A549 (cell line): Measurements from ENCODE around the gene PPP1R1B. TPM values are rescaled to one million over a fixed set of nuclear protein-coding genes. Genes with fewer than 3 reads are reported as not detected.

Experiments used
- ATAC-seq, 2 experiments: fragments of 200-7000 bp in 1 of 2; fragments of >200 bp in 1 of 2; cut with Nextera tagmentation in 1 of 2; cut with Tn5 transposase in 1 of 2; 3 replicates each; pipeline versions ENCODE4 v1.8.0 to v1.9.1; 2018 to 2020; ENCODE audit warnings: mild to moderate bottlenecking in 1 of 2, moderate library complexity in 1 of 2
- CTCF ChIA-PET: fragments of 300-600 bp; sonication (Branson Sonifier 250); formaldehyde crosslinking; extraction: SDS; loops from one replicate; lab custom pipeline; 2021; ENCODE audit warnings: antibody characterized with exemption, inconsistent platforms; lab: Yijun Ruan, JAX
- POLR2A ChIA-PET: fragments of 350-600 bp; formaldehyde crosslinking; extraction: SDS; loops from one replicate; lab custom pipeline; 2021; ENCODE audit warnings: antibody characterized with exemption, inconsistent platforms; lab: Yijun Ruan, JAX
- DNase-seq, 2 experiments: peaks; one replicate each; pipeline versions ENCODE4 v3.0.0 to v3.0.0-alpha.2; 2011 to 2016; ENCODE audit warnings: low read depth in 1 of 2, low spot score in 1 of 2
- FAIRE-seq: peaks from 2 replicates; lab custom pipeline; 2011; peaks lifted over from hg19 to GRCh38; lab: Jason Lieb, UNC
- H3K27ac ChIP-seq, 2 experiments: fragments of >200 bp; sonication (Bioruptor Twin); formaldehyde crosslinking; 3 replicates each; pipeline ENCODE4 v1.5.1; 2016 to 2017
- H3K4me1 ChIP-seq: fragments of >200 bp; sonication (Bioruptor Twin); formaldehyde crosslinking; 3 replicates; pipeline ENCODE4 v1.6.1; 2016
- H3K4me2 ChIP-seq: fragments of >200 bp; sonication (Bioruptor Twin); formaldehyde crosslinking; 3 replicates; pipeline ENCODE4 v1.6.1; 2016
- H3K4me3 ChIP-seq: fragments of >200 bp; sonication (Bioruptor Twin); formaldehyde crosslinking; 3 replicates; pipeline ENCODE4 v1.5.1; 2016
- H3K9me3 ChIP-seq: fragments of >200 bp; sonication (Bioruptor Twin); formaldehyde crosslinking; 3 replicates; pipeline ENCODE4 v1.6.1; 2016
- CBX2 ChIP-seq: fragments of 200-600 bp; sonication (generic); IDR thresholded peaks from 2 replicates; pipeline ENCODE4 v1.6.1; 2016; ENCODE audit warnings: low read depth, mild to moderate bottlenecking, borderline replicate concordance
- CBX8 ChIP-seq: fragments of 200-600 bp; sonication (generic); IDR thresholded peaks from 2 replicates; pipeline ENCODE4 v1.6.1; 2016
- CTCF ChIP-seq: fragments of >200 bp; sonication (Bioruptor Twin); formaldehyde crosslinking; IDR thresholded peaks from 3 replicates; pipeline ENCODE4 v1.5.1; 2016
- FOSB ChIP-seq: fragments of 250-450 bp; sonication (Bioruptor Pico); IDR thresholded peaks from 2 replicates; pipeline ENCODE4 v1.5.0; 2020; ENCODE audit warnings: mild to moderate bottlenecking, moderate library complexity
- FOXS1 ChIP-seq: fragments of 250-450 bp; sonication (Bioruptor Pico); IDR thresholded peaks from 2 replicates; pipeline ENCODE4 v1.5.0; 2020; ENCODE audit warnings: mild to moderate bottlenecking, moderate library complexity
- GATA3 ChIP-seq: IDR thresholded peaks from 2 replicates; pipeline ENCODE4 v1.6.1; 2012; ENCODE audit warnings: borderline replicate concordance
- HEYL ChIP-seq: fragments of 250-450 bp; sonication (Bioruptor Pico); IDR thresholded peaks from 2 replicates; pipeline ENCODE4 v1.8.0; 2021; ENCODE audit warnings: mild to moderate bottlenecking, moderate library complexity
- HOXB5 ChIP-seq: fragments of 250-450 bp; sonication (Bioruptor Pico); IDR thresholded peaks from 2 replicates; pipeline ENCODE4 v1.5.0; 2020; ENCODE audit warnings: mild to moderate bottlenecking, moderate library complexity
- MAFK ChIP-seq: fragments of 450-650 bp; IDR thresholded peaks from 2 replicates; pipeline ENCODE4 v1.6.1; 2014; ENCODE audit not compliant: partially characterized antibody
- MAX ChIP-seq: IDR thresholded peaks from 2 replicates; pipeline ENCODE4 v1.6.1; 2012
- MAZ ChIP-seq: fragments of 150-350 bp; IDR thresholded peaks from 2 replicates; pipeline ENCODE4 v1.6.1; 2014; ENCODE audit warnings: antibody characterized with exemption, low read depth, low read length, borderline replicate concordance
- NFE2L2 ChIP-seq: fragments of 150-350 bp; conservative IDR thresholded peaks from 2 replicates; pipeline ENCODE4 v1.6.1; 2014; ENCODE audit warnings: low read length
- POLR2A ChIP-seq: IDR thresholded peaks from 2 replicates; pipeline ENCODE4 v1.6.1; 2012; ENCODE audit warnings: mild to moderate bottlenecking, low read length
- RNF2 ChIP-seq: fragments of 200-600 bp; sonication (generic); IDR thresholded peaks from 2 replicates; pipeline ENCODE4 v1.6.1; 2016; ENCODE audit warnings: low read depth, mild to moderate bottlenecking, antibody characterized with exemption, moderate library complexity, borderline replicate concordance
- SMC3 ChIP-seq: fragments of >200 bp; sonication (Bioruptor Twin); formaldehyde crosslinking; IDR thresholded peaks from 3 replicates; pipeline ENCODE4 v1.6.1; 2018; ENCODE audit warnings: inconsistent platforms
- SREBF2 ChIP-seq: fragments of 450-650 bp; IDR thresholded peaks from 2 replicates; pipeline ENCODE4 v1.6.1; 2014; ENCODE audit warnings: mild to moderate bottlenecking, moderate library complexity
- TFCP2L1 ChIP-seq: fragments of 250-450 bp; sonication (Bioruptor Pico); IDR thresholded peaks from 2 replicates; pipeline ENCODE4 v1.5.0; 2021; ENCODE audit warnings: mild to moderate bottlenecking
- ZNF302 ChIP-seq: fragments of 250-450 bp; sonication (Bioruptor Pico); IDR thresholded peaks from 2 replicates; pipeline ENCODE4 v1.9.0; 2021; ENCODE audit warnings: inconsistent platforms, mild to moderate bottlenecking, moderate library complexity
- ZSCAN20 ChIP-seq: fragments of 250-450 bp; sonication (Bioruptor Pico); IDR thresholded peaks from 2 replicates; pipeline ENCODE4 v1.8.0; 2022; ENCODE audit warnings: mild to moderate bottlenecking, moderate library complexity
- whole genome bisulfite sequencing: methylation state at CpG from one replicate; pipeline ENCODE4 v1.1.6; 2017; ENCODE audit errors: missing lambda C conversion rate; 5-methylcytosine and 5-hydroxymethylcytosine counted together
- polyA plus RNA-seq, 4 experiments: library from polyadenylated mRNA; depleted of rRNA in 3 of 4; stranded (reverse); fragments of >200 nt; fragmentation: RNase III in 1 of 4; extraction: RNeasy Plus Mini Kit Qiagen cat#74134 plus additional on column Dnase treatment in 1 of 4; gene quantifications; 2 replicates in 3 of 4; 3 replicates in 1 of 4; pipeline ENCODE4 v1.2.3, GENCODE V29; 2011 to 2017
- TF ChIP-seq, protein P1 (sequence below): fragments of 250-450 bp; sonication (Bioruptor Pico); IDR thresholded peaks from 2 replicates; pipeline ENCODE4 v1.5.0; 2020; ENCODE audit warnings: low read depth, mild to moderate bottlenecking, moderate library complexity

Gene PPP1R1B
- polyA plus RNA-seq, 2 of the 4 experiments (the other 2 are of a cell fraction), result 0.10 TPM; not detected in 1

- FAIRE-seq (no peak), ATAC-seq (no peak), DNase-seq (no peak)
- H3K4me1 ChIP-seq, result peaks cover 13% of the 10 kb centered on the region
- ChIA-PET POLR2A (no interaction called here), CTCF (interaction anchor here (0.5 to 58.8 kb wide), 6 partner anchors 8 to 424 kb away, joined by 3 to 1581 read pairs (median 3); partner anchors contain the start of genes PPP1R1B and STARD3)
- peak overlapping the region; percentile 51 for H3K4me2 ChIP-seq
- WGBS, result 11% methylated on average over 12 of the region's 17 CpGs
- no peaks in the 10 kb centered on the region for H3K9me3 ChIP-seq
- no peak overlapping the region for H3K27ac ChIP-seq
- peak overlapping the region; percentile 15; the same call in 2 of the 3 replicates for H3K4me3 ChIP-seq
- TF ChIP-seq CBX8, result peak; percentile 6; the same call in 1 of the 2 replicates
- TF ChIP-seq MAZ, result no peak
Observed at GRCh38 chr17:39598630-39599003, 28.1 kb upstream of the PPP1R1B start.

DNA sequence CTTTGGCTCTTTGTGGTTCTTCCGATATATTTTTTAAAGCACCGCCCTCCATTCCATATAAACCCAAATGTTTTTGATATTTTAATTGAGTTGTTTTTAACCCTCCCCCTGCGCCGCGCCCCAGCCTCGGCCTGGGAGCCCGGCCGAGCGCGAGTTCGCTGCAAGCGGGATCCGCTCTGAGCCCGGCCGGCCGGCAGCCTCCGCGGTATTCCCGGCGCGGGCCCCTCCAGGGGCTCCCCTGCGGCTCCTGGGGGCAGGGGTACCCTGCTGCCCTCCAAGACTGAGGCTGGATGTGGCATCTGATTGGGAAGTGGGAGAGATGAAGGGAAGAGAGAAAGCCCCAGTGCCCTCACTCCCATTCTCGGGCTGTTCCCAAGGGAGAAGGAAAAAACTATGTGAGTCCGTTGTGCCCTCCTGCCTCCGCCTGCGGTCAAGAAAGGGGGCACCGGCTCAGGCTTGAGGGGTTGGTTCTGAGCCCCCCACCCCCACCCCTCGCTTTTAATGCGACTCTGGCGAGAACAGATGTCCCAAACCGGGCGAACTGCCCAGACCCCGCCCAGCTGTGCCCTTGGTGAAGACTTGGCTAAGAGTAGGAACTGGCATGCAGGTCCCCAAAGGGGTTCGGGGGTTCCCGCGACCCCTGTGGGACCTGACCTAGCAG, 27.6 kb upstream of the PPP1R1B start:
- DNase-seq, result no peak
- Histone ChIP-seq H3K4me1 (peaks cover 13% of the 10 kb centered on the region), H3K4me3 (peak overlapping the region; percentile 15; the same call in 2 of the 3 replicates), H3K27ac (no peak overlapping the region), H3K4me2 (peak overlapping the region; percentile 51), H3K9me3 (no peaks in the 10 kb centered on the region)
- ATAC-seq, result peak in 1 of 2 experiments; percentile 7; a peak in 1 of 6 replicates
- WGBS, result 8% methylated on average over 30 of the region's 36 CpGs
- no peak for FAIRE-seq
- POLR2A ChIA-PET, result interaction anchor here (0.5 kb wide), 1 partner anchor 229 kb away, joined by 3 read pairs; no protein-coding TSS in a partner anchor
- CTCF ChIA-PET, result interaction anchor here (0.9 to 58.8 kb wide), 5 partner anchors 8 to 424 kb away, joined by 3 to 1581 read pairs (median 3); partner anchors contain the start of genes PPP1R1B and STARD3
- no peak for TF ChIP-seq CTCF
- TF ChIP-seq, protein P1, sequence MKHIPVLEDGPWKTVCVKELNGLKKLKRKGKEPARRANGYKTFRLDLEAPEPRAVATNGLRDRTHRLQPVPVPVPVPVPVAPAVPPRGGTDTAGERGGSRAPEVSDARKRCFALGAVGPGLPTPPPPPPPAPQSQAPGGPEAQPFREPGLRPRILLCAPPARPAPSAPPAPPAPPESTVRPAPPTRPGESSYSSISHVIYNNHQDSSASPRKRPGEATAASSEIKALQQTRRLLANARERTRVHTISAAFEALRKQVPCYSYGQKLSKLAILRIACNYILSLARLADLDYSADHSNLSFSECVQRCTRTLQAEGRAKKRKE (CRISPR knock-in tag), result no peak
- TF ChIP-seq HOXB5 (CRISPR knock-in tag), result no peak
- TF ChIP-seq CBX8, result peak; percentile 8; the same call in 1 of the 2 replicates
- TF ChIP-seq POLR2A, result no peak

- CTCF ChIA-PET, result interaction anchor here (0.8 to 58.8 kb wide), 5 partner anchors 19 to 164 kb away, joined by 3 to 1581 read pairs (median 3); partner anchors contain the start of genes PPP1R1B and STARD3
- Histone ChIP-seq H3K4me1 (peaks cover 19% of the 10 kb centered on the region), H3K4me3 (no peak overlapping the region; the same call in 2 of the 3 replicates), H3K9me3 (no peaks in the 10 kb centered on the region), H3K27ac (no peak overlapping the region), H3K4me2 (no peak overlapping the region; the same call in 2 of the 3 replicates)
- WGBS, result 32% methylated on average over 28 of the region's 28 CpGs
- TF ChIP-seq FOXS1 (CRISPR knock-in tag) (no peak), NFE2L2 (no peak), RNF2 (0 out of 2 replicates have a peak, but pooled peaks have one; percentile 21)
- TF ChIP-seq, protein P1 (CRISPR knock-in tag), result no peak
- DNase-seq, result no peak
- no peak for FAIRE-seq
- peak in 1 of 2 experiments; percentile 16; a peak in 2 of 6 replicates for ATAC-seq
- POLR2A ChIA-PET, result interaction anchor here (0.5 to 1.1 kb wide), 2 partner anchors 26 to 229 kb away, joined by 3 to 4 read pairs; no protein-coding TSS in a partner anchor
Observed at GRCh38 chr17:39599665-39600231, 27.0 kb upstream of the PPP1R1B start.

DNA sequence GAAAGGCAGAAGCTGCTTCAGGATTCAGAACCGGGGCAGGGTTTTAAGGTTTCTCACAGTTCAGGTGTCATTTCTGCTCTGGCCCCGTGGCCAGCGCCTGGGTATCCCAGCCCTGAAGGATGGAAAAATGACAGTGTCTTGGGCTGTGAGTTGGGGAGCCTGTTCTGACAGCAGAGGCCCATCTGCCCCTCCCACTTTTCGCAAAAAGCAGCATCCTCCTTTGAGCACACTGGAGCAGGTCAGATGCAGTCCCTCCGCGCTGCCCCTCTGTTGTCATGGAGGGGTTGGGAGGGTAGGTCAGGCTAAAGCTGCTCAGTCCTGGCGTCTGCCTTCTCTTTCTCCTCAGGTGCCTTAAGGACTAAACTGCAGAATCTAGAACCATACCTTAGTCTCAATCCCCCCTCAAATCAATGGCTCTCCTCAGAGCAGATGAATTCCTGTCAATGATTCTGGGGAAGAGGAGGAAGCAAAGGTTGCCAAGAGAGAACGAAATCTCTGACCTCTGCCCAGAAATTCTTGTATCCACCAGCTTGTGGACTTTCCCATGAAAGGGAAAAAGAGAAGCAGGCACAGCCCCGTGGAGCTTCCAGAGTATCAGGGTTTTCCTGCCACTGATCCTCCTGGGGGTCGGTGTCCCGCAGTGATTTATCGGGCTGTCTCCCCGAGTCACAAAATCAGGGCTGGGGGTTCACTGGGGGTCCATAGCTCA, 26.3 kb upstream of the PPP1R1B start:
- POLR2A ChIA-PET, result interaction anchor here (1.1 kb wide), 1 partner anchor 27 kb away, joined by 4 read pairs; no protein-coding TSS in a partner anchor
- H3K9me3 ChIP-seq, result no peaks in the 10 kb centered on the region
- 24% methylated on average over 13 of the region's 13 CpGs for WGBS
- no peak for TF ChIP-seq CBX2
- no peak for TF ChIP-seq FOXS1 (CRISPR knock-in tag)
- TF ChIP-seq FOSB (CRISPR knock-in tag), result no peak
- no peak for TF ChIP-seq ZSCAN20
- TF ChIP-seq SREBF2, result no peak
- TF ChIP-seq MAX, result no peak
- TF ChIP-seq ZNF302 (CRISPR knock-in tag), result no peak
- TF ChIP-seq MAFK, result no peak
- no peak for TF ChIP-seq SMC3
- TF ChIP-seq TFCP2L1 (CRISPR knock-in tag), result no peak
- no peak for TF ChIP-seq GATA3
- no peak for TF ChIP-seq HEYL
- H3K4me3 ChIP-seq, result no peak overlapping the region
- H3K4me1 ChIP-seq, result peaks cover 26% of the 10 kb centered on the region
- CTCF ChIA-PET, result interaction anchor here (0.6 to 58.8 kb wide), 7 partner anchors 20 to 394 kb away, joined by 3 to 1581 read pairs (median 3); partner anchors contain the start of genes PPP1R1B and STARD3
- ATAC-seq, result peak in 1 of 2 experiments; percentile 4; a peak in 2 of 6 replicates
- no peak for FAIRE-seq
- DNase-seq, result no peak
- no peak overlapping the region for H3K27ac ChIP-seq
- H3K4me2 ChIP-seq, result no peak overlapping the region
